ENCODE data around the gene MRPL24.

MRPL24 gene

GRCh38 chr1:156692441-156692924 lies 48.4 kb downstream of the MRPL24 start:
- DNase-seq (ENCODE audit: low read depth), result no peak

GRCh38 chr1:156691665-156692440 lies 49.0 kb downstream of the MRPL24 start:
- DNase-seq (ENCODE audit: low read depth), result no peak

- no peak for DNase-seq (ENCODE audit: low read depth)
Observed at GRCh38 chr1:156691191-156691590, 49.7 kb downstream of the MRPL24 start.

- DNase-seq (ENCODE audit: low read depth), result no peak
Observed at GRCh38 chr1:156690675-156691036, 50.2 kb downstream of the MRPL24 start.

- DNase-seq (ENCODE audit: low read depth), result no peak
Observed at GRCh38 chr1:156689953-156690674, 50.8 kb downstream of the MRPL24 start.

- DNase-seq (ENCODE audit: low read depth), result peak; percentile 79
Observed at GRCh38 chr1:156689035-156689952, 51.6 kb downstream of the MRPL24 start.
